HepG2 (cell line): ENCODE data around the gene C2. TPM values are rescaled to one million over a fixed set of nuclear protein-coding genes. Genes with fewer than 3 reads are reported as not detected.

Experiments
- ATAC-seq: fragments of 200-7000 bp; cut with Tn5 transposase; 3 replicates; pipeline ENCODE4 v1.9.1; 2020; ENCODE audit warnings: mild to moderate bottlenecking, moderate library complexity
- BruUV-seq: library from RNA; stranded (reverse); fragments of 400-500 nt; replicated peaks from 2 replicates; lab custom pipeline; 2021; lab: Mats Ljungman, UMichigan
- CTCF ChIA-PET: fragments of 300-600 bp; formaldehyde crosslinking; extraction: SDS; loops from one replicate; lab custom pipeline; 2021; ENCODE audit warnings: low total read pairs, inconsistent platforms, low intra/inter-chr PET ratio; lab: Yijun Ruan, JAX
- POLR2A ChIA-PET: fragments of 350-600 bp; sonication (Branson Sonifier 250); formaldehyde crosslinking; loops from one replicate; lab custom pipeline; 2020; ENCODE audit warnings: antibody characterized with exemption, inconsistent platforms; lab: Yijun Ruan, JAX
- DNase-seq: peaks from one replicate; pipeline ENCODE4 v3.0.0-alpha.2; 2015; ENCODE audit warnings: low spot score
- FAIRE-seq: peaks from 3 replicates; lab custom pipeline; 2011; peaks lifted over from hg19 to GRCh38; lab: Jason Lieb, UNC
- H2AFZ ChIP-seq: one replicate; pipeline ENCODE4 v1.6.1; 2011; ENCODE audit warnings: low read length, inconsistent platforms
- H3K27ac ChIP-seq: fragments of 300-600 bp; 3 replicates; pipeline ENCODE4 v1.8.0; 2011; ENCODE audit warnings: mixed run types, mild to moderate bottlenecking, mixed read lengths, low read length, inconsistent platforms; ENCODE audit not compliant: insufficient read depth; ENCODE audit errors: extremely low read length
- H3K27me3 ChIP-seq, 2 experiments: fragments of 200-600 bp in 1 of 2; 2 replicates in 1 of 2; 3 replicates in 1 of 2; pipeline versions ENCODE4 v1.6.0 to v1.8.0; 2011; ENCODE audit warnings: low read length in 2 of 2, mild to moderate bottlenecking in 2 of 2, moderate library complexity in 2 of 2, inconsistent platforms in 1 of 2; ENCODE audit not compliant: insufficient read depth in 2 of 2, control insufficient read depth in 1 of 2
- H3K36me3 ChIP-seq, 2 experiments: fragments of 200-600 bp in 1 of 2; replicated peaks in 1 of 2; 2 replicates in 1 of 2; 3 replicates in 1 of 2; pipeline versions ENCODE4 v1.5.1 to v1.8.0; 2011; ENCODE audit warnings: low read length in 2 of 2, inconsistent platforms in 1 of 2; ENCODE audit not compliant: insufficient read depth in 2 of 2, control insufficient read depth in 1 of 2
- H3K4me1 ChIP-seq: 2 replicates; pipeline ENCODE4 v1.5.1; 2012; ENCODE audit warnings: low read length, inconsistent platforms; ENCODE audit not compliant: insufficient read depth
- H3K4me2 ChIP-seq: 2 replicates; pipeline ENCODE4 v1.6.0; 2011; ENCODE audit warnings: low read depth, low read length, inconsistent platforms
- H3K4me3 ChIP-seq, 3 experiments: fragments of 200-600 bp in 1 of 3; sonication (generic), shearing (Covaris generic) in 1 of 3; replicated peaks in 1 of 3; 2 replicates each; pipeline ENCODE4 v1.5.1; 2011 to 2016; ENCODE audit warnings: low read length in 3 of 3, inconsistent platforms in 2 of 3, low read depth in 2 of 3, mild to moderate bottlenecking in 2 of 3, control low read depth in 1 of 3, mixed read lengths in 1 of 3; ENCODE audit not compliant: insufficient read depth in 1 of 3
- H3K79me2 ChIP-seq: one replicate; pipeline ENCODE4 v1.6.1; 2011; ENCODE audit warnings: low read length, inconsistent platforms; ENCODE audit not compliant: insufficient read depth
- H3K9ac ChIP-seq: 2 replicates; pipeline ENCODE4 v1.6.0; 2011; ENCODE audit warnings: mild to moderate bottlenecking, low read depth, low read length, inconsistent platforms; ENCODE audit not compliant: insufficient read depth
- H3K9me3 ChIP-seq: 2 replicates; pipeline ENCODE4 v1.5.1; 2012; ENCODE audit warnings: mild to moderate bottlenecking, low read length
- H4K20me1 ChIP-seq: 2 replicates; pipeline ENCODE4 v1.6.0; 2011; ENCODE audit warnings: inconsistent platforms, mild to moderate bottlenecking, low read length, moderate library complexity; ENCODE audit not compliant: insufficient read depth
- ARID2 ChIP-seq: sonication (generic); formaldehyde crosslinking; IDR thresholded peaks from 2 replicates; pipeline ENCODE4 v1.8.1; 2022; ENCODE audit warnings: mild to moderate bottlenecking, missing genetic modification reagents, borderline replicate concordance
- NR0B2 ChIP-seq: sonication (generic); formaldehyde crosslinking; IDR thresholded peaks from 2 replicates; pipeline ENCODE4 v1.4.0; 2020; ENCODE audit warnings: mild to moderate bottlenecking, missing genetic modification reagents
- RFX1 ChIP-seq: fragments of 450-650 bp; IDR thresholded peaks from 2 replicates; pipeline ENCODE4 v1.6.1; 2017
- RNF219 ChIP-seq: sonication (generic); formaldehyde crosslinking; IDR thresholded peaks from 2 replicates; pipeline ENCODE4 v1.5.0; 2020; ENCODE audit warnings: mild to moderate bottlenecking, missing genetic modification reagents
- SNAI1 ChIP-seq: sonication (generic); formaldehyde crosslinking; IDR thresholded peaks from 2 replicates; pipeline ENCODE4 v1.5.0; 2020; ENCODE audit warnings: mild to moderate bottlenecking, missing genetic modification reagents, borderline replicate concordance
- TFDP1 ChIP-seq: IDR thresholded peaks from 2 replicates; pipeline ENCODE4 v1.6.1; 2016; ENCODE audit warnings: missing compliant biosample characterization, missing genetic modification reagents, borderline replicate concordance
- ZBTB26 ChIP-seq: IDR thresholded peaks from 2 replicates; pipeline ENCODE4 v1.6.1; 2016; ENCODE audit warnings: missing compliant biosample characterization, missing genetic modification reagents, borderline replicate concordance
- WGBS: methylation state at CpG from one replicate; pipeline ENCODE4 v1.1.6; 2017; ENCODE audit warnings: low lambda C conversion rate; 5-methylcytosine and 5-hydroxymethylcytosine counted together
- in situ Hi-C: cut with HindIII; loops from 2 replicates; pipeline ENCODE4 v1.10.0; 2017; ENCODE audit warnings: low pct_unique_long_range_greater_than_20kb; ENCODE audit not compliant: extremely low pct_ligation_motif_present
- intact Hi-C: fragments of 100-400 bp; cut with micrococcal nuclease; formaldehyde crosslinking; loops from one replicate; pipeline ENCODE4 v1.10.0; 2022; ENCODE audit not compliant: unreplicated experiment
- polyA plus RNA-seq, 8 experiments: library from polyadenylated mRNA; depleted of rRNA in 3 of 8; stranded (reverse) in 7 of 8; unstranded in 1 of 8; fragments of >200 nt; fragmentation: Illumina TruSeq in 4 of 8; extraction: Trizol in 4 of 8; gene quantifications; 2 replicates each; pipeline versions ENCODE4 v1.2.1 to v1.2.3, GENCODE V29; 2011 to 2016; ENCODE audit warnings: low read depth in 4 of 8, missing spikeins in 1 of 8, mixed read lengths in 1 of 8; ENCODE audit not compliant: insufficient read depth in 1 of 8
- total RNA-seq, 5 experiments: library from RNA; depleted of rRNA; stranded (reverse); fragments of >200 nt; fragmentation: Illumina TruSeq; extraction: Trizol; gene quantifications; 2 replicates each; pipeline ENCODE4 v1.2.3, GENCODE V29; 2016; ENCODE audit warnings: low read depth in 1 of 5

Gene C2
- total and polyA plus RNA-seq, 2 of the 13 experiments (the other 11 are each of a cell fraction or from before 2014, with no cell fraction given): 165 to 307 TPM

GRCh38 chr6:31880616-31881015 is 46.9 kb upstream of the C2 start:
- no peak for ATAC-seq

More at GRCh38 chr6:31880616-31881015, 46.9 kb upstream of the C2 start:
- no TSS peak for BruUV-seq
- CTCF ChIA-PET: no interaction called here
- in situ Hi-C loops: no loop called here
- Histone ChIP-seq H3K4me1 (peaks cover 24% of the 10 kb centered on the region), H3K4me3 (no peak overlapping the region), H3K9me3 (no peaks in the 10 kb centered on the region), H3K27me3 (no peaks in the 10 kb centered on the region), H4K20me1 (no peaks in the 10 kb centered on the region), H3K79me2 (no peaks in the 10 kb centered on the region), H2AFZ (no peak overlapping the region), H3K27ac (no peak overlapping the region), H3K36me3 (peaks cover 34 to 55% of the 10 kb centered on the region in 2 experiments), H3K4me2 (no peak overlapping the region), H3K9ac (no peak overlapping the region)
- no peak for FAIRE-seq
- WGBS: 97% methylated on average over 10 of the region's 10 CpGs
- TF ChIP-seq TFDP1 (CRISPR knock-in tag): no peak
- TF ChIP-seq ARID2 (CRISPR knock-in tag): no peak
- peak; percentile 31; the same call in 1 of the 2 replicates for TF ChIP-seq RFX1
- no peak for TF ChIP-seq SNAI1
- TF ChIP-seq ZBTB26 (CRISPR knock-in tag): no peak
- TF ChIP-seq NR0B2 (CRISPR knock-in tag): no peak
- TF ChIP-seq RNF219 (CRISPR knock-in tag): no peak
- DNase-seq: no peak
- POLR2A ChIA-PET: interaction anchor here (7.2 kb wide), 1 partner anchor 16 kb away, joined by 103 read pairs; the partner anchor contains the start of gene NEU1
- intact Hi-C loops: no loop called here
